Karpas-422 (cell line): Measurements from ENCODE around the gene GRM7. TPM values are rescaled to one million over a fixed set of nuclear protein-coding genes. Genes with fewer than 3 reads are reported as not detected.

Experiments
- DNase-seq: peaks from one replicate; pipeline ENCODE4 v3.0.0-alpha.2; 2015
- H2AFZ ChIP-seq: fragments of 200-600 bp; sonication (generic); 2 replicates; pipeline ENCODE4 v1.6.1; 2014; ENCODE audit warnings: antibody characterized with exemption, low read length, mixed read lengths
- H3K27ac ChIP-seq: fragments of 200-600 bp; sonication (generic); 2 replicates; pipeline ENCODE4 v1.5.1; 2014; ENCODE audit warnings: mild to moderate bottlenecking, low read length, moderate library complexity
- H3K27me3 ChIP-seq: fragments of 200-600 bp; sonication (generic); 2 replicates; pipeline ENCODE4 v1.6.1; 2014; ENCODE audit warnings: low read length, mixed read lengths
- H3K36me3 ChIP-seq: fragments of 200-600 bp; sonication (generic); 2 replicates; pipeline ENCODE4 v1.6.1; 2014; ENCODE audit warnings: low read length, mixed read lengths; ENCODE audit not compliant: insufficient read depth
- H3K4me1 ChIP-seq: fragments of 200-600 bp; sonication (generic); 2 replicates; pipeline ENCODE4 v1.6.1; 2014; ENCODE audit warnings: mild to moderate bottlenecking, low read length, mixed read lengths
- H3K4me2 ChIP-seq: fragments of 200-600 bp; sonication (generic); 2 replicates; pipeline ENCODE4 v1.6.1; 2014; ENCODE audit warnings: low read length, low read depth, mild to moderate bottlenecking; ENCODE audit not compliant: poor library complexity, severe bottlenecking
- H3K4me3 ChIP-seq: fragments of 200-600 bp; sonication (generic); 2 replicates; pipeline ENCODE4 v1.5.1; 2014; ENCODE audit warnings: mild to moderate bottlenecking, antibody characterized with exemption, low read length, mixed read lengths
- H3K79me2 ChIP-seq: fragments of 200-600 bp; sonication (generic); 2 replicates; pipeline ENCODE4 v1.6.1; 2014; ENCODE audit warnings: mild to moderate bottlenecking, low read length, mixed read lengths
- H3K9ac ChIP-seq: fragments of 200-600 bp; sonication (generic); 2 replicates; pipeline ENCODE4 v1.6.0; 2014; ENCODE audit warnings: low read length
- H3K9me2 ChIP-seq: fragments of 200-600 bp; sonication (generic), shearing (Covaris generic); replicated peaks from 2 replicates; pipeline ENCODE4 v1.6.0; 2014; ENCODE audit warnings: mild to moderate bottlenecking, low read length, moderate library complexity; ENCODE audit not compliant: insufficient read depth
- H3K9me3 ChIP-seq: fragments of 300-700, 200-600 bp; sonication (generic); 2 replicates; pipeline ENCODE4 v1.6.1; 2014; ENCODE audit warnings: low read length, mixed read lengths
- H4K20me1 ChIP-seq: fragments of 200-600 bp; sonication (generic); 2 replicates; pipeline ENCODE4 v1.6.1; 2014; ENCODE audit warnings: mild to moderate bottlenecking, antibody characterized with exemption, low read length, low read depth; ENCODE audit not compliant: insufficient read depth
- total RNA-seq: library from RNA; depleted of rRNA; stranded (reverse); fragments of >200 nt; shearing (Covaris generic); gene quantifications from 2 replicates; pipeline ENCODE4 v1.2.3, GENCODE V29; 2014; ENCODE audit warnings: low replicate concordance

GRM7 gene
- total RNA-seq, 1 experiment from 2014 or later = not detected

GRCh38 chr3:7062714-7063113 lies 201.8 kb downstream of the GRM7 start:
- Histone ChIP-seq H3K9me3 (peaks cover 32% of the 10 kb centered on the region), H3K4me1 (no peaks in the 10 kb centered on the region)

GRCh38 chr3:7070461-7070860 lies 209.5 kb downstream of the GRM7 start:
- Histone ChIP-seq H3K79me2 (no peaks in the 10 kb centered on the region), H4K20me1 (no peaks in the 10 kb centered on the region), H3K4me2 (no peak overlapping the region), H3K36me3 (no peaks in the 10 kb centered on the region), H3K9me2 (no peaks in the 10 kb centered on the region), H3K27ac (no peak overlapping the region), H3K9me3 (peaks cover 8% of the 10 kb centered on the region), H3K4me3 (no peak overlapping the region), H3K9ac (no peak overlapping the region), H3K27me3 (no peaks in the 10 kb centered on the region), H3K4me1 (no peaks in the 10 kb centered on the region), H2AFZ (no peak overlapping the region)
- DNase-seq = no peak

More at GRCh38 chr3:7062714-7063113, 201.8 kb downstream of the GRM7 start:
- H3K27ac ChIP-seq = no peak overlapping the region
- no peaks in the 10 kb centered on the region for H3K9me2 ChIP-seq
- H3K36me3 ChIP-seq = no peaks in the 10 kb centered on the region
- no peak overlapping the region for H2AFZ ChIP-seq
- DNase-seq = no peak
- no peaks in the 10 kb centered on the region for H3K27me3 ChIP-seq
- no peak overlapping the region for H3K4me3 ChIP-seq
- no peak overlapping the region for H3K4me2 ChIP-seq
- no peaks in the 10 kb centered on the region for H4K20me1 ChIP-seq
- no peak overlapping the region for H3K9ac ChIP-seq
- no peaks in the 10 kb centered on the region for H3K79me2 ChIP-seq

GRCh38 chr3:7074217-7074616 lies 213.3 kb downstream of the GRM7 start:
- Histone ChIP-seq H3K27me3 (no peaks in the 10 kb centered on the region), H3K79me2 (no peaks in the 10 kb centered on the region), H4K20me1 (no peaks in the 10 kb centered on the region), H2AFZ (no peak overlapping the region), H3K9ac (no peak overlapping the region), H3K4me3 (no peak overlapping the region), H3K9me3 (peaks cover 8% of the 10 kb centered on the region), H3K36me3 (no peaks in the 10 kb centered on the region), H3K9me2 (no peaks in the 10 kb centered on the region), H3K4me1 (no peaks in the 10 kb centered on the region), H3K4me2 (no peak overlapping the region), H3K27ac (no peak overlapping the region)
- DNase-seq = no peak

GRCh38 chr3:7075117-7075516 lies 214.2 kb downstream of the GRM7 start:
- Histone ChIP-seq H3K36me3 (no peaks in the 10 kb centered on the region), H3K4me3 (no peak overlapping the region), H2AFZ (no peak overlapping the region), H3K4me2 (no peak overlapping the region), H3K9ac (no peak overlapping the region), H3K4me1 (no peaks in the 10 kb centered on the region), H3K79me2 (no peaks in the 10 kb centered on the region), H3K9me3 (peaks cover 8% of the 10 kb centered on the region), H3K27me3 (no peaks in the 10 kb centered on the region), H3K27ac (no peak overlapping the region), H4K20me1 (no peaks in the 10 kb centered on the region), H3K9me2 (no peaks in the 10 kb centered on the region)
- no peak for DNase-seq

- no peaks in the 10 kb centered on the region for H3K27me3 ChIP-seq
- no peak overlapping the region for H2AFZ ChIP-seq
- no peak overlapping the region for H3K27ac ChIP-seq
- no peaks in the 10 kb centered on the region for H3K36me3 ChIP-seq
- H4K20me1 ChIP-seq = no peaks in the 10 kb centered on the region
- peaks cover 8% of the 10 kb centered on the region for H3K9me3 ChIP-seq
- H3K9me2 ChIP-seq = no peaks in the 10 kb centered on the region
- no peak for DNase-seq
- no peaks in the 10 kb centered on the region for H3K79me2 ChIP-seq
- no peaks in the 10 kb centered on the region for H3K4me1 ChIP-seq
- no peak overlapping the region for H3K9ac ChIP-seq
- H3K4me3 ChIP-seq = no peak overlapping the region
- no peak overlapping the region for H3K4me2 ChIP-seq
Measured at GRCh38 chr3:7075901-7076300, 215.0 kb downstream of the GRM7 start.

- H3K4me1 ChIP-seq = no peaks in the 10 kb centered on the region
- H3K4me3 ChIP-seq = no peak overlapping the region
- H2AFZ ChIP-seq = no peak overlapping the region
- no peak overlapping the region for H3K9ac ChIP-seq
- no peaks in the 10 kb centered on the region for H4K20me1 ChIP-seq
- DNase-seq = no peak
- H3K9me3 ChIP-seq = peaks cover 12% of the 10 kb centered on the region
- H3K27me3 ChIP-seq = no peaks in the 10 kb centered on the region
- no peak overlapping the region for H3K4me2 ChIP-seq
- H3K79me2 ChIP-seq = no peaks in the 10 kb centered on the region
- no peak overlapping the region for H3K27ac ChIP-seq
- H3K36me3 ChIP-seq = no peaks in the 10 kb centered on the region
- H3K9me2 ChIP-seq = no peaks in the 10 kb centered on the region
Measured at GRCh38 chr3:7082244-7082643, 221.3 kb downstream of the GRM7 start.

- H2AFZ ChIP-seq = no peak overlapping the region
- no peak overlapping the region for H3K4me3 ChIP-seq
- H3K9me2 ChIP-seq = no peaks in the 10 kb centered on the region
- no peaks in the 10 kb centered on the region for H3K36me3 ChIP-seq
- H3K9me3 ChIP-seq = peaks cover 11% of the 10 kb centered on the region
- no peaks in the 10 kb centered on the region for H3K79me2 ChIP-seq
- no peak overlapping the region for H3K9ac ChIP-seq
- H3K27ac ChIP-seq = no peak overlapping the region
- H3K27me3 ChIP-seq = no peaks in the 10 kb centered on the region
- no peaks in the 10 kb centered on the region for H4K20me1 ChIP-seq
- no peak for DNase-seq
- no peaks in the 10 kb centered on the region for H3K4me1 ChIP-seq
- H3K4me2 ChIP-seq = no peak overlapping the region
Measured at GRCh38 chr3:7086417-7086816, 225.5 kb downstream of the GRM7 start.

- Histone ChIP-seq H3K9me2 (no peaks in the 10 kb centered on the region), H3K4me1 (no peaks in the 10 kb centered on the region), H3K27me3 (no peaks in the 10 kb centered on the region), H4K20me1 (no peaks in the 10 kb centered on the region), H3K36me3 (no peaks in the 10 kb centered on the region), H3K27ac (no peak overlapping the region), H3K4me3 (no peak overlapping the region), H3K9me3 (peaks cover 26% of the 10 kb centered on the region), H3K4me2 (no peak overlapping the region), H3K9ac (no peak overlapping the region), H3K79me2 (no peaks in the 10 kb centered on the region), H2AFZ (no peak overlapping the region)
- DNase-seq = no peak
Measured at GRCh38 chr3:7095116-7095515, 234.2 kb downstream of the GRM7 start.

- H3K9ac ChIP-seq = no peak overlapping the region
- H3K79me2 ChIP-seq = no peaks in the 10 kb centered on the region
- no peak overlapping the region for H3K4me2 ChIP-seq
- no peak overlapping the region for H3K4me3 ChIP-seq
- peaks cover 34% of the 10 kb centered on the region for H3K9me3 ChIP-seq
- H4K20me1 ChIP-seq = no peaks in the 10 kb centered on the region
- H3K27ac ChIP-seq = no peak overlapping the region
- H3K36me3 ChIP-seq = no peaks in the 10 kb centered on the region
- DNase-seq = no peak
- H2AFZ ChIP-seq = no peak overlapping the region
- no peaks in the 10 kb centered on the region for H3K9me2 ChIP-seq
- no peaks in the 10 kb centered on the region for H3K4me1 ChIP-seq
- no peaks in the 10 kb centered on the region for H3K27me3 ChIP-seq
Measured at GRCh38 chr3:7100136-7100535, 239.2 kb downstream of the GRM7 start.
